ENCODE measurements around the gene UNC93A.

The UNC93A gene

DNA sequence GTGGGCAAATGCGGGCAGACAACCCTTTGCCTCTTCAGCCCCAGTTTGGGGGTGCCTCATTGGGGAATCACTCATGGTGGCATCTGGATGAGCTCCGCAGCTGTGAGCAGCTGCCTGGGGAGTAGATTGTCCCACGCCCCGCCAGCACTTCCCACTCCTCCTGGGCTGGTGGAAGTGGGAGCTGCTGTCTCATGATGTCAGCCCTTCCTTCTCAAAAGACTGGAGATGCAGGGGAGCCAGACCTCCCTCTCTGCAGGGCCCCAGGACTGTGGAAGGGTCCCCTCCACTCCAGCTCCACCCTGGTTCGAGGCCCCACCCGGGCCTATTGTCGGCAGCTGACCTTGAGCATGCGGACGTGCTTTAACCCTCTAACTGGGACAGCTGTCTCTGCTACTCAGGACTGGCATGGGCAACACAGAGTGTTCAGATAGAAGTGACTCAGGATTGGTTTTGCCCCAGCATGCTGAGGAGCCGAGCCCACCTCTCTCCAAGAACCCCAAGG, 2.0 kb downstream of the UNC93A start:
- no peak overlapping the region for H3K4me3 ChIP-seq (replicated peaks; ENCODE audit: low read depth, low read length)
- no peak for DNase-seq (ENCODE audit: extremely low read depth, low read depth)
- TF ChIP-seq, protein P1, sequence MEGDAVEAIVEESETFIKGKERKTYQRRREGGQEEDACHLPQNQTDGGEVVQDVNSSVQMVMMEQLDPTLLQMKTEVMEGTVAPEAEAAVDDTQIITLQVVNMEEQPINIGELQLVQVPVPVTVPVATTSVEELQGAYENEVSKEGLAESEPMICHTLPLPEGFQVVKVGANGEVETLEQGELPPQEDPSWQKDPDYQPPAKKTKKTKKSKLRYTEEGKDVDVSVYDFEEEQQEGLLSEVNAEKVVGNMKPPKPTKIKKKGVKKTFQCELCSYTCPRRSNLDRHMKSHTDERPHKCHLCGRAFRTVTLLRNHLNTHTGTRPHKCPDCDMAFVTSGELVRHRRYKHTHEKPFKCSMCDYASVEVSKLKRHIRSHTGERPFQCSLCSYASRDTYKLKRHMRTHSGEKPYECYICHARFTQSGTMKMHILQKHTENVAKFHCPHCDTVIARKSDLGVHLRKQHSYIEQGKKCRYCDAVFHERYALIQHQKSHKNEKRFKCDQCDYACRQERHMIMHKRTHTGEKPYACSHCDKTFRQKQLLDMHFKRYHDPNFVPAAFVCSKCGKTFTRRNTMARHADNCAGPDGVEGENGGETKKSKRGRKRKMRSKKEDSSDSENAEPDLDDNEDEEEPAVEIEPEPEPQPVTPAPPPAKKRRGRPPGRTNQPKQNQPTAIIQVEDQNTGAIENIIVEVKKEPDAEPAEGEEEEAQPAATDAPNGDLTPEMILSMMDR (IDR thresholded peaks at IDR 0.05; ENCODE audit: low read depth, low read length, missing control alignments): no peak

DNA sequence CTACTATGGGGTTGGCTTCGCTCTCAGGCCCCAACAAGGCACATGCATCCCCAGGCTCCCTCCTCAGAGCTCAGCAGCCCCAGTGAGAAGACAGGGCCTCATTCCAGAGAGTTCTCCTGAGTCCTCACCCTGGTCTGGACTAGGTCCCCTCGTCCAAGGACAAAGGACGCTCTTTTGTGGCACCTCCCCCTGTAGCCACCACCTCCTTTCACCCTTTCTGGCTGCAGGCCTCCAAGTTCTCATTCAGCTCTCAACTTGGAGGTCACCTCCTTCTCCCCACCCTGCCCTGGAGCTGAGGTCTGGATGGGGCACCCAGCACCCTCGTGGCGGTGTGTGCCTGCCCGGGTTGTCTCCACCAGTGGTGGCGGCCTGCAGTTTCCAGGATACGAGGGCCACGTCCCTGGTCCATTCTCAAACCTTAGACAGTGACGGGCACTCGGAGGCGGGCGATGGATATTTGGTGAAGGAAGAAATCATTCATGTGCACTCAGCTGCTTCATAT, 2.5 kb downstream of the UNC93A start:
- H3K4me3 ChIP-seq (replicated peaks; ENCODE audit: low read depth, low read length): no peak overlapping the region
- DNase-seq (ENCODE audit: extremely low read depth, low read depth): no peak
- TF ChIP-seq, protein P1 (IDR thresholded peaks at IDR 0.05; ENCODE audit: low read depth, low read length, missing control alignments): no peak

DNA sequence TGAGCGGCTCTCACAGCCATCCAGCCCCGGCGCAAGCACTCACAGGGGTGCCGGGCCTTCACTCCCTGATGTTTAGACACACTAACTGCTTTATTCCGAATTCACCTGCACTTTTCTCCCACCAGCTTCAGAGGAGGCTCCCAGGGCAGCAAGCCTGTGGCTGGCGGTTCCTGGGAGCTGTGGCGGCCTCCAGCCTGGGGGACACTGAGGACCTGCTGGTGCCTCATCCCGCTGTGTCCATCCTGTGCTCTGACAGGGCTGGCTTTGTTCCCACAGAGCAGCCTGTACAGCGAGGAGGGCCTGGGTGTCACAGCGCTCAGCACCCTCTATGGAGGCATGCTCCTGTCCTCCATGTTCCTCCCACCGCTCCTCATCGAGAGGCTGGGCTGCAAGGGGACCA, 3.1 kb downstream of the UNC93A start:
- no peak overlapping the region for H3K4me3 ChIP-seq (replicated peaks; ENCODE audit: low read depth, low read length)
- no peak for DNase-seq (ENCODE audit: extremely low read depth, low read depth)
- TF ChIP-seq, protein P1 (IDR thresholded peaks at IDR 0.05; ENCODE audit: low read depth, low read length, missing control alignments): no peak

DNA sequence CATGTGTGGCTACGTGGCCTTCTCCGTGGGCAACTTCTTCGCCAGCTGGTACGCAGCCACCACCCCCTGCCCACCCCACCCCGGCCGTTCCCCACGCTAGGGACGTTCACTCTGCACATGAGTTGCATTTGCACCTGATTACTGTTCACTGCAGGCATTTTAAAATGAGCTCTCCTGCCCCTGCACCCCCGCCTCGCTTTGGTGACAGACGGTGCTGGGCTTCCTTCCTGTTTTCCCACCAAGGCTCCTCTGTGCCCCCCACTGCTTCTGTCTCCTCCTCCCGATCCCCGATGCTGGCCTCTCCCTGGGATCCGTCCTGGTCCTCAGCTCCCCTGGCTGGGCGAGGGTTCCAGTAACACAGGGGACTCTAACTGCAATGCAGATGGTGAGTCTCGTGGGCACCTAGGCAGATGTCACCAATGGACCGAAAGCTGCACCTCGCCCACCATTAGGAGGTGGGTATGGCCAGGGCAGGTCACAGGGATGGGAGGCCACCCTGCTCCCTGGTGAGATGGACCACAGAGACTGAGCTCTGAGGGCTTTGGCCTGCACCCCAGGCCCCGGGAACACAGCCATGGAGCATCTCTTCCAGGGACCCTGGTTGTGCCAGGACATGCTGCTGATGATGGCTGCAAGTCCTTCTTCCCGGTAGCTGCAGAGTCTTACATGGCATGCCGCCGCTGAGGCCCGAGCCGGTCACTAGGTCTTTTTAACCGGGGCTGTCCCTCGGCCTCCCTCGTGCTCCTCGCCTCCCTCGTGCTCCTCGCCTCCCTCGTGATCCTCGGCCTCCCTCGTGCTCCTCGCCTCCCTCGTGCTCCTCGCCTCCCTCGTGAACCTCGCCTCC, 3.8 kb downstream of the UNC93A start:
- DNase-seq (ENCODE audit: extremely low read depth, low read depth): no peak
- TF ChIP-seq, protein P1 (IDR thresholded peaks at IDR 0.05; ENCODE audit: low read depth, low read length, missing control alignments): no peak
- no peak overlapping the region for H3K4me3 ChIP-seq (replicated peaks; ENCODE audit: low read depth, low read length)

DNA sequence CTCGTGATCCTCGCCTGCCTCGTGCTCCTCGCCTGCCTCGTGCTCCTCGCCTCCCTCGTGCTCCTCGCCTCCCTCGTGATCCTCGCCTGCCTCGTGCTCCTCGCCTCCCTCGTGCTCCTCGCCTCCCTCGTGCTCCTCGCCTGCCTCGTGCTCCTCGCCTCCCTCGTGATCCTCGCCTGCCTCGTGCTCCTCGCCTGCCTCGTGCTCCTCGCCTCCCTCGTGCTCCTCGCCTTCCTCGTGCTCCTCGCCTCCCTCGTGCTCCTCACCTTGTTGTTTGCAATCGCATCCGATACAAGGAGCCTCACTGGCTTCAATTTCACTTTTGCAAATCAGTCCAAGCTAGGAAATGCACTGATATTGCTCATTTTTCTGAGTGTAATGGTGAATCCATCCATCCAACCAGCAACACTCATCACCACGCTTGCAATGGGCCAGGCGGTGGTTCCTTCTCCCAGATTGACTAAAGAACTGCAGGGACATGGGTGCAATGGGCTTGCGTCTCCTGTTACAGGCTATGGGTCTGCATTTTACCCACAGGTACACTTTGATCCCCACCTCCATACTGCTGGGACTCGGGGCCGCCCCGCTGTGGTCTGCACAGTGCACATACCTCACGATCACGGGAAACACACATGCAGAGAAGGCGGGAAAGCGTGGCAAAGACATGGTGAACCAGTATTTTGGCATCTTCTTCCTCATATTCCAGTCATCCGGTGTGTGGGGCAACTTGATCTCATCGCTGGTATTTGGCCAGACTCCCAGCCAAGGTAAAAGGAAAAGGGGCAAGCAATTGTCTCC, 4.6 kb downstream of the UNC93A start:
- DNase-seq (ENCODE audit: extremely low read depth, low read depth): no peak
- TF ChIP-seq, protein P1 (IDR thresholded peaks at IDR 0.05; ENCODE audit: low read depth, low read length, missing control alignments): no peak
- no peak overlapping the region for H3K4me3 ChIP-seq (replicated peaks; ENCODE audit: low read depth, low read length)

DNA sequence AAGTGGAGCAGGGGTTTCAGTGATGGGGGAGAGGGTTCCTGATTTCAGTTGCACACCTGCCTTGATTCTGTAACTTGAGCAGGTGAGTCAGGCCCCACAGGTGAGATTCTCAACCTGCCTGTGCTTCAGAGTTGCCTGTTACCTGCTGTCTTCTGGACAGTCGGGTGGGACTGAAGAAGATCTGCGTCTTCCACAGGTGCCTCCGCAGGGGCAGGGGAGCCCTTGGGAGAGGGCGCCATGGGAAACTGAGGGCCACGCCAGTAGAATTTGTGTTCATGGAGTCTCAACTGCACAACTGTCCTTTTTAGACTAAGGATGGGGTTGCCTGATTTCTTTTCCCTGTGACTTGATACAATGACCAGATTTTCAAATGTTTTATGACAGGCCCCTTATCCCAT, 5.2 kb downstream of the UNC93A start:
- no peak overlapping the region for H3K4me3 ChIP-seq (replicated peaks; ENCODE audit: low read depth, low read length)
- no peak for DNase-seq (ENCODE audit: extremely low read depth, low read depth)
- TF ChIP-seq, protein P1 (IDR thresholded peaks at IDR 0.05; ENCODE audit: low read depth, low read length, missing control alignments): no peak
